GM19099 (cell line): ENCODE results near the gene SHQ1.

ENCODE experiments used
- POLR2A ChIP-seq: IDR thresholded peaks from 3 replicates; pipeline ENCODE4 v1.6.1; 2011; ENCODE audit warnings: low read depth; ENCODE audit not compliant: insufficient read length; ENCODE audit errors: extremely low read depth

SHQ1 gene

DNA sequence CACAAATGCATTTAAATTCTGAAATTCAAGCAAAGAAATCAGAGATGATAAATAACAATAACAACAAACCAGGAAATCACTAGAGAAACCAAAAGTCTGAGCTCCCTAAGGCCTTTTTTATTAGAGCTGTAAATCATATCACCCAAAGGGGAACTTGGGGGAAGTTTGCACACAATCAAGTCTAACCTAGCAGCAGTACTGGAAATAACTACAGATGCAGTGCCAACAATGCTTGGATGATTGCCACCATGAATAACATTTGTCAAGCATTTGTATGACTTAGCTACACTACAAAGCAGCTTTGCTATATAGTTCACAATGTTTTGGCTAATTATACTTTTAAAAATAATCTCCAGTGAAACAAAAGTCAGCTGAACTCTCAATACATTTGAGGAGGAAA is 27.8 kb downstream of the SHQ1 start:
- TF ChIP-seq POLR2A: no peak

GRCh38 chr3:72818905-72819304 is 29.3 kb downstream of the SHQ1 start:
- no peak for TF ChIP-seq POLR2A

DNA sequence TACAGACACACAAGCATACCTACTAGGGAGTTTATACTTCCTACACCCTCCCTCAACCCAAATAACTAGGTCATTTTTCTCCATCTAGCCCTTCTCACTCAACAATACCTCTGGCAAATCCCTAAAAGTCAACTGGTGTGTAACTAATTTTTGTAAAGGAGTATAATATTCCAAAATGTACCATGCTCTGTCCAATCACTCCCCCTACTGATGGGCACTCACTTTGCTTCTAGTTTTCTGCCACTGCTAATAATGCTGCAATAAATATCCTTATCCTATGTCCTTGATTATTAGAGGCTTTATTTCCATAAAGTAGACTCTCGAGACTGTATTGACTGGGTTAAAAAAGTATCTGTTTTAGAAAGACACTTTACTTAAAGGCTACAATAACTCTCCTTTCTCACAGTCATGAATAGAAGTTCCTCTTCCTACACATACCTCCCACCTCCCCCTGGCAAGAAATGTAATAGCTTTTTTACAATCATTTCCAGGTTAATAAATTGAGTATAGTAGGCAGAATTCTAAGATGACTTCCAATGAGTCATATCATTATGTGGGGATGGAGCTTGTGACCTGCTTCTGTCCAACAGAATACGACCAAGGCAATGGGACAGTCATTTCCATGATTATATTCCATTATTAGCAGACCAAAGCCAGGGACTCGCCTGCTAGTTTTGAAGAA is 30.0 kb downstream of the SHQ1 start:
- TF ChIP-seq POLR2A: no peak

GRCh38 chr3:72816862-72817355 is 31.3 kb downstream of the SHQ1 start:
- no peak for TF ChIP-seq POLR2A

DNA sequence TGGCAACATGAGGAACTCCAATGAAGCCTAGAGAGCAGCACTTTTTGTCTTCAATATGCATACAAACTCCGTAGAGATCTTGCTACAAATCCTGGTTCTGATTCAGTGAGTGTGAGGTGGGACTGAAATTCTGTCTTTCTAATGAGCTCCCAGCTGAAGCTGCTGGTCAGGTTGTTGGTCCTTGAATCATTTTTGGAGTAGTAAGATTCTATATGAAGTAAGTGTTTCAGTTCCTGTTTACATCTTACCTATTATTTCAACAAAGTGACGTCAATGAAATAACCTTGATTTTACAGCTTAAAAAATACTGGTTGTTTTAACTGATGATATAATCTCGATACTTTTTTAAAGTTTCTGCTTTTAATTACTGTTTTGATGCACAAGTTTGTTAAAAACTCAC is 33.9 kb downstream of the SHQ1 start:
- no peak for TF ChIP-seq POLR2A

DNA sequence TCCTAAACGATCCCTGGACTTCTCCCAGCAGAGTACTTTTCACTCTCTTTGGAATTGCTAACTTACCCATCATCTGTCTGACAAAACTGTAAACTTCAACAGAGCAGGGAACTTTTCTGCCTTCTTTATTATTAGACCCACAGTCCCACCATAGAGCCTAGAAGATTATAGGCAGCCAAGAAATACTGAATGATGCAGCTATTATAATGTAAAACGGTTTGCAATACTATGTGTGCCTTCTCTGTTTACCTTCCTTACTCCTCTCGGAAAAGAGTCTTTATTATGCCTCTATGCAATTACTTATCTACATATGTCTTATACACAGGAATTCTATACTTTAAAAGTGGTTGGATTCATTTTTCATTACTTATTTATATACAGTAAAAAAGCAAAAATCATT is 36.0 kb downstream of the SHQ1 start:
- TF ChIP-seq POLR2A: no peak

GRCh38 chr3:72811571-72811970 is 36.7 kb downstream of the SHQ1 start:
- TF ChIP-seq POLR2A: no peak

DNA sequence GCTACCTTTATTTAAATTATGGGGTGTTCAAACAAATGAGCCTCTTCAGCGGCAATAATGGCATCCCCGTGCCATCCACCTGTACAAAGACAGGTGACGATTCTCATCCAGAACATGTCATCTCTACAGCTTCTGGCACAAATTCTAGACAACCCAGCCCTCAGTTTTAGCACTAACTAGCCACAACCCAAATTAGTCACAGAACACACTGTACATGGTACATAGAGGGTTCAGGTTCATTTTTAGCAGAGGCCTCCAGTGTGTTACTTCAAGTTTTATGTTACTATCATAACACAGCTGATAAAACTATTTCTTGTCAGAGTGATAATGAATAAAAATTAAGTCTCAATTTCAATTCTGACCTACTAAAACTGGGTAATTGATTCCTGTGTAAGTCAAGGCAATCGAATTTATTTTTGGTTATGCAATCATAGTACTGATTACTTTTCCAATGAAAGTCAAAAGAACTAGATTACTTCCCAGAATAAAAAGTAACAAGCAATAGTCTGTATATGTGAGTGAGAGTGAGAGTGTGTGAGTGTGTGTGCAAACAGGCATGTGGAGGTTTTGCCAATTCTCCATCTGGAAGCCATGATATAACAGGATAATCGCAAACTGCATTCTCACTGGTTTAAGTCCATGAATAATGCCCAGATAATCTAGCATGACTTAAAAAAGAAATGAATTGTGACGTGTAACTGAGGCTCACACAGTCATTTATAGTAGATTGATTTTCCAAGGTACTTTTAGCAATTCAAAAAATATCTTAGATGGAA is 37.4 kb downstream of the SHQ1 start:
- TF ChIP-seq POLR2A: no peak

DNA sequence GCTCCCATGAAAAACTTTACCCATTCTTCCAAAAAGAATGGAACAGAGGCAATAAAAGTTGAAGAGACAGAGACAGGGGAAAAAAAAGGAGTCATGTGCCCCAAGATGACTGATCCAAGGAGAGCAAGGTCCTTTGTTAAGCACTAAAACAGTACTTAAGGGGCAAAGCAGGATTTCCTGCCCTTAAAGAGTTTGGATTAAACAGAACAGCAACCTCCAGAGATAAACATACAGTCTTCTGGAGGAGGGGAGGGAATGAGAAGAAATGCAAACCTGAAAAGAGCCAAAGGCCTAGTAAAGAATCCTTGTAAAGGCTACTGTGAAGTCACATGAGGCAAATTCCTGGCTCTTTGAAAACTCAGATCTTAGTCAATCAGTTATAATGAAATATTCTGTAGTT is 38.2 kb downstream of the SHQ1 start:
- TF ChIP-seq POLR2A: no peak

DNA sequence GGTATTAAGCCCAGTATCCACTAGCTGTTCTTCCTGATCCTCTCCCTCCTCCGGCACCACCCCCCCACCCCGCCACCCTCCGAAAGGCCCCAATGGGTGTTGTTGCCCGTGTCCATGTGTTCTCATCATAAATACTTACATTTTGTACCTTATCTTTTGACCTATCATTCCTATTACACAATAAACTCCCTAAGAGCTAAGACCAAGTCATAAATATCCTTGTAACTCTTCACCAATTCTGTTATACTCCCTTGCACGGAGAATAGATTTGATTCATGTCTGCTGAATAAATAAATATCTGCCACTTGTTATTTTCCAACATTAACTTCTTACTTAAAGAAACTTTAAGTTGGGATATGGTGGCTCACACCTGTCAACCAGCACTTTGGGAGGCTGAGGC is 43.9 kb downstream of the SHQ1 start:
- no peak for TF ChIP-seq POLR2A

DNA sequence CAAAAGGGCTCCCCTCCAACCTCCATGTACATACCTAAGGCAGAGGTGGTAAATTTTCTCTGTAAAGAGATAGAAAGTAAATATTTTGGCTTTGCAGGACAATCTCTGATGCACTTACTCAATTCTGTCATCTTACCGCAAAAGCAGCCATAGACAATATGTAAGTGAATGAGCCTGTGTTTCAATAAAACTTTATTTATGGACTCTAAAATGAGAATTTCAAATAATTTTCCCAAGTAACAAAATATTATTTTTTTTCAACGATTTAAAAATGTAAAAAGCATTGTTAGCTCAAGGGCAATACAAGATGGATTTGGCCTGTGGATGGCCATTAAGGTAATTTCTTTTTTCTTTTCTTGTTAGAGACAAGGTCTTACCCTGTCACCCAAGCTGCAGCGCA is 44.7 kb downstream of the SHQ1 start:
- TF ChIP-seq POLR2A: no peak

GRCh38 chr3:72802001-72802400 is 46.2 kb downstream of the SHQ1 start:
- TF ChIP-seq POLR2A: no peak

DNA sequence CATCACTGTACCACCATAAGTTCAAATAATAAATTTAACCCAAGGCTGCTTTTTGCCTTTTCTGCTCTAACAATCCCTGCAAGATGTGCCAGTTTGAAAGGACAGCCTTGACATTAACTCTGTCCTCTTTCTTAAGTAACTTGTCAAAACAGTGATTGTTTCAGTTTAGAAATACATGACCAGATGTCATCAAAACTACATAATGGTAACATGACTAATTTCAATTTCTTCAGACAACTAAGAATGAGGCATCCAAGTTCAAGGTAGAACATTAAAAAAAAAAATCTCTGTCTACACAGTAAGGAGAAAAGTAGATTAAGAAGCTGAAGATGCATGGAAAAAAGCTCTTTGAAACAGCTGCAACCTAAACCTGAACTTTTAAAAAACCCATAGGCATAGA is 47.4 kb downstream of the SHQ1 start:
- no peak for TF ChIP-seq POLR2A

GRCh38 chr3:72798552-72799195 is 49.6 kb downstream of the SHQ1 start:
- no peak for TF ChIP-seq POLR2A

DNA sequence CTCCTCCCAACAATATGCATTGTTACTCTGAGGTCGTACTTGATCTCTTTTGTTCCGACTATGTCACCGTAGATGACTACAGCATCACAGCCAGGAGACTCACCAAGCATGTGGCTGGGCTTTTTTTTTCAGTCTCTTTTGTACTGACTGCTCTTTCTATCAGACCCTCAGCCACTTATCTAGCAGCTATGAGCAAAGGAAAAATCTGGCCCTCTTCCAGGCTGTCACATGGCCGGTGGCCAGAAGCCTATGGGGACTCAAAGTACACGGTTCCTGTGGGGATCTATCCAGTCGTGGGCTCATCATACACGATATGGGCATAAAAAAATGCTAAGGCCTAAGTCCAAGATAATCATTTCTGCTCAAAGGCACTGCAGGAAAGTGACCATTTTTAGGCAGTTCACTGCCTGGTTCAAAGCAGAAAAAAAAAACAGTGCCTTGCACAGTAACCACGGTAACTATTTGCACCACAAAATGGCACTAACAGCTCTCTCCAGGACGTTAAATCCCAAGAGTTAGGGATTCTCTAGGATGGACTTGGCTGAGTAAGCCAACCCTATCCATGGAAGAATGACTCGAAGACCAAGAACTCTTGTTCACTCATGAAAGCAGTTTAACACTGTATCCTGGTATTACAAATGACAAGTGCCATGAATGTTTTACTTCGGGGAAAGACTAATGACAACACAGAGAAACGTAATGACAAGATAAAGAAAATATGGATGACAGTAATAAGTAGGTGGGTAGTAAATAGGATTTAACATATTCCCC is 50.3 kb downstream of the SHQ1 start:
- TF ChIP-seq POLR2A: no peak
